H1 (cell line): Measurements from ENCODE around the gene IRF2BP2. TPM values are rescaled to one million over a fixed set of nuclear protein-coding genes. Genes with fewer than 3 reads are reported as not detected.

Experiments used
- BACH1 ChIP-seq: IDR thresholded peaks from 2 replicates; pipeline ENCODE4 v1.6.1; 2012; ENCODE audit warnings: low read length, improper control_type of control experiment
- BRCA1 ChIP-seq: IDR thresholded peaks from 2 replicates; pipeline ENCODE4 v1.6.1; 2012; ENCODE audit warnings: low read depth, low read length, improper control_type of control experiment
- HDAC2 ChIP-seq, 2 experiments: fragments of 300-600 bp in 1 of 2; sonication (generic) in 1 of 2; IDR thresholded peaks; 2 replicates each; pipeline ENCODE4 v1.6.1; 2011 to 2012; ENCODE audit warnings: low read depth in 2 of 2, low read length in 2 of 2, mild to moderate bottlenecking in 2 of 2, moderate library complexity in 2 of 2, borderline replicate concordance in 1 of 2, inconsistent platforms in 1 of 2
- RXRA ChIP-seq: IDR thresholded peaks from 2 replicates; pipeline ENCODE4 v1.6.1; 2011; ENCODE audit warnings: low read depth, mild to moderate bottlenecking, low read length, moderate library complexity; ENCODE audit not compliant: insufficient read depth
- SIX5 ChIP-seq: IDR thresholded peaks from 2 replicates; pipeline ENCODE4 v1.6.1; 2011; ENCODE audit warnings: mild to moderate bottlenecking, low read depth, low read length
- SP2 ChIP-seq: IDR thresholded peaks from 2 replicates; pipeline ENCODE4 v1.6.1; 2012; ENCODE audit warnings: mild to moderate bottlenecking, low read length, inconsistent platforms
- polyA plus RNA-seq, 7 experiments: library from polyadenylated mRNA; depleted of rRNA in 3 of 7; stranded (reverse) in 5 of 7; unstranded in 2 of 7; fragments of >200 nt in 5 of 7; fragments of 200-250 nt in 2 of 7; gene quantifications; 1 replicate in 5 of 7; 2 replicates in 1 of 7; 4 replicates in 1 of 7; pipeline versions ENCODE4 v1.2.1 to v1.2.3, GENCODE V29; 2011 to 2013; ENCODE audit warnings: missing spikeins in 2 of 7, mixed read lengths in 2 of 7
- total RNA-seq: library from RNA; stranded (reverse); fragmentation: NEBNext Ultra II Directional; extraction: Animal tissue kit (Norgen Biotek cat#: 25700); gene quantifications from 2 replicates; pipeline ENCODE4 v1.2.1, GENCODE V29; 2021
- TF ChIP-seq, protein P1 (sequence below), 3 experiments: IDR thresholded peaks; 1 replicate in 2 of 3; 2 replicates in 1 of 3; pipeline versions ENCODE4 v1.5.1 to v1.6.1; 2011; ENCODE audit warnings: low read length in 3 of 3, mild to moderate bottlenecking in 3 of 3, inconsistent platforms in 2 of 3, low read depth in 1 of 3, moderate library complexity in 1 of 3; ENCODE audit not compliant: insufficient read depth in 1 of 3; ENCODE audit errors: control extremely low read depth in 1 of 3
- TF ChIP-seq, protein P2 (sequence below): IDR thresholded peaks from 2 replicates; pipeline ENCODE4 v1.6.1; 2012; ENCODE audit warnings: inconsistent platforms

Gene IRF2BP2
- total and polyA plus RNA-seq, 2 of the 8 experiments (the other 6 are each of a cell fraction or from before 2014, with no cell fraction given): 24.9 to 67.5 TPM

- TF ChIP-seq, protein P1, sequence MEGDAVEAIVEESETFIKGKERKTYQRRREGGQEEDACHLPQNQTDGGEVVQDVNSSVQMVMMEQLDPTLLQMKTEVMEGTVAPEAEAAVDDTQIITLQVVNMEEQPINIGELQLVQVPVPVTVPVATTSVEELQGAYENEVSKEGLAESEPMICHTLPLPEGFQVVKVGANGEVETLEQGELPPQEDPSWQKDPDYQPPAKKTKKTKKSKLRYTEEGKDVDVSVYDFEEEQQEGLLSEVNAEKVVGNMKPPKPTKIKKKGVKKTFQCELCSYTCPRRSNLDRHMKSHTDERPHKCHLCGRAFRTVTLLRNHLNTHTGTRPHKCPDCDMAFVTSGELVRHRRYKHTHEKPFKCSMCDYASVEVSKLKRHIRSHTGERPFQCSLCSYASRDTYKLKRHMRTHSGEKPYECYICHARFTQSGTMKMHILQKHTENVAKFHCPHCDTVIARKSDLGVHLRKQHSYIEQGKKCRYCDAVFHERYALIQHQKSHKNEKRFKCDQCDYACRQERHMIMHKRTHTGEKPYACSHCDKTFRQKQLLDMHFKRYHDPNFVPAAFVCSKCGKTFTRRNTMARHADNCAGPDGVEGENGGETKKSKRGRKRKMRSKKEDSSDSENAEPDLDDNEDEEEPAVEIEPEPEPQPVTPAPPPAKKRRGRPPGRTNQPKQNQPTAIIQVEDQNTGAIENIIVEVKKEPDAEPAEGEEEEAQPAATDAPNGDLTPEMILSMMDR (IDR thresholded peaks at IDR 0.05; ENCODE audit: control extremely low read depth in 1 of 3, insufficient read depth in 1 of 3, low read depth in 1 of 3, low read length in 3 of 3): no peak
- TF ChIP-seq HDAC2 (IDR thresholded peaks at IDR 0.05; ENCODE audit: borderline replicate concordance in 1 of 2, low read depth in 2 of 2, low read length in 2 of 2): no peak
- TF ChIP-seq SP2: no peak
- TF ChIP-seq BRCA1: no peak
- TF ChIP-seq, protein P2, sequence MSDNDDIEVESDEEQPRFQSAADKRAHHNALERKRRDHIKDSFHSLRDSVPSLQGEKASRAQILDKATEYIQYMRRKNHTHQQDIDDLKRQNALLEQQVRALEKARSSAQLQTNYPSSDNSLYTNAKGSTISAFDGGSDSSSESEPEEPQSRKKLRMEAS: no peak
- TF ChIP-seq BACH1: no peak
- no peak for TF ChIP-seq SIX5
- TF ChIP-seq RXRA: no peak
Observed at GRCh38 chr1:234588386-234588785, 21.6 kb downstream of the IRF2BP2 start (continued).
